SK-N-SH treated with all-trans-retinoic acid at 6 μM for 48 hours (cell line): ENCODE measurements around the gene CARD10.

Experiments
- ATAC-seq: fragments of 200-7000 bp; cut with Tn5 transposase; 3 replicates; pipeline ENCODE4 v1.9.1; 2020; ENCODE audit warnings: mild to moderate bottlenecking, moderate library complexity
- ARNTL ChIP-seq: fragments of 450-650 bp; formaldehyde crosslinking; IDR thresholded peaks from 2 replicates; pipeline ENCODE4 v1.5.0; 2020; ENCODE audit warnings: low read depth, mild to moderate bottlenecking, moderate library complexity, borderline replicate concordance
- CSDC2 ChIP-seq: fragments of 250-450 bp; sonication (Bioruptor Pico); IDR thresholded peaks from 2 replicates; pipeline ENCODE4 v1.5.0; 2020; ENCODE audit warnings: mild to moderate bottlenecking, moderate library complexity
- ESRRG ChIP-seq: fragments of 250-450 bp; sonication (Bioruptor Pico); IDR thresholded peaks from 2 replicates; pipeline ENCODE4 v1.6.1; 2021; ENCODE audit warnings: mild to moderate bottlenecking
- GLIS3 ChIP-seq: fragments of 250-450 bp; sonication (Bioruptor Pico); IDR thresholded peaks from 2 replicates; pipeline ENCODE4 v1.5.0; 2020; ENCODE audit warnings: mild to moderate bottlenecking, moderate library complexity
- ISL1 ChIP-seq: fragments of 250-450 bp; sonication (Bioruptor Pico); IDR thresholded peaks from 2 replicates; pipeline ENCODE4 v2.1.2; 2022; ENCODE audit warnings: mild to moderate bottlenecking, moderate library complexity
- OSR1 ChIP-seq: fragments of 250-450 bp; sonication (Bioruptor Pico); IDR thresholded peaks from 2 replicates; pipeline ENCODE4 v1.8.0; 2022; ENCODE audit warnings: moderate library complexity, mild to moderate bottlenecking, inconsistent platforms
- PPARA ChIP-seq: fragments of 250-450 bp; sonication (Bioruptor Pico); IDR thresholded peaks from 2 replicates; pipeline ENCODE4 v1.5.0; 2020; ENCODE audit warnings: mild to moderate bottlenecking, borderline replicate concordance
- RARB ChIP-seq: fragments of 250-450 bp; sonication (Bioruptor Pico); IDR thresholded peaks from 2 replicates; pipeline ENCODE4 v1.8.0; 2021; ENCODE audit warnings: mild to moderate bottlenecking, moderate library complexity
- SNAI2 ChIP-seq: fragments of 250-450 bp; sonication (Bioruptor Pico); IDR thresholded peaks from 2 replicates; pipeline ENCODE4 v1.5.0; 2020; ENCODE audit warnings: mild to moderate bottlenecking, moderate library complexity
- TCF4 ChIP-seq: fragments of 250-450 bp; sonication (Bioruptor Pico); IDR thresholded peaks from 2 replicates; pipeline ENCODE4 v1.8.0; 2021; ENCODE audit warnings: mild to moderate bottlenecking, moderate library complexity, borderline replicate concordance
- ZC3H10 ChIP-seq: fragments of 250-450 bp; sonication (Bioruptor Pico); IDR thresholded peaks from 2 replicates; pipeline ENCODE4 v1.5.1; 2021; ENCODE audit warnings: mild to moderate bottlenecking, moderate library complexity
- ZFP3 ChIP-seq: fragments of 250-450 bp; sonication (Bioruptor Pico); IDR thresholded peaks from 2 replicates; pipeline ENCODE4 v1.5.0; 2020; ENCODE audit warnings: mild to moderate bottlenecking, moderate library complexity
- ZFP30 ChIP-seq: fragments of 450-650 bp; formaldehyde crosslinking; IDR thresholded peaks from 2 replicates; pipeline ENCODE4 v1.5.0; 2022; ENCODE audit warnings: mild to moderate bottlenecking, moderate library complexity
- ZNF565 ChIP-seq: fragments of 450-650 bp; formaldehyde crosslinking; conservative IDR thresholded peaks from 2 replicates; pipeline ENCODE4 v1.5.0; 2020; ENCODE audit warnings: low read depth, mild to moderate bottlenecking, moderate library complexity
- ZNF70 ChIP-seq: fragments of 450-650 bp; formaldehyde crosslinking; IDR thresholded peaks from 2 replicates; pipeline ENCODE4 v1.5.0; 2020; ENCODE audit warnings: mild to moderate bottlenecking, moderate library complexity
- ZNF8 ChIP-seq: fragments of 450-650 bp; formaldehyde crosslinking; IDR thresholded peaks from 2 replicates; pipeline ENCODE4 v1.5.0; 2020; ENCODE audit warnings: mild to moderate bottlenecking, moderate library complexity
- TF ChIP-seq, protein P1 (sequence below): fragments of 250-450 bp; sonication (Bioruptor Pico); IDR thresholded peaks from 2 replicates; pipeline ENCODE4 v1.8.0; 2020; ENCODE audit warnings: mild to moderate bottlenecking, moderate library complexity, borderline replicate concordance
- TF ChIP-seq, protein P2 (sequence below): fragments of 250-450 bp; sonication (Bioruptor Pico); IDR thresholded peaks from 2 replicates; pipeline ENCODE4 v1.8.0; 2021; ENCODE audit warnings: low read depth, mild to moderate bottlenecking, moderate library complexity, borderline replicate concordance
- TF ChIP-seq, protein P3 (sequence below): fragments of 250-450 bp; sonication (Bioruptor Pico); IDR thresholded peaks from 2 replicates; pipeline ENCODE4 v1.5.1; 2020; ENCODE audit warnings: low read depth, mild to moderate bottlenecking, moderate library complexity
- TF ChIP-seq, protein P4 (sequence below): fragments of 250-450 bp; sonication (Bioruptor Pico); IDR thresholded peaks from 2 replicates; pipeline ENCODE4 v1.5.1; 2021; ENCODE audit warnings: mild to moderate bottlenecking, moderate library complexity
- TF ChIP-seq, protein P5 (sequence below): fragments of 250-450 bp; sonication (Bioruptor Pico); IDR thresholded peaks from 2 replicates; pipeline ENCODE4 v1.5.0; 2020; ENCODE audit warnings: mild to moderate bottlenecking, moderate library complexity

CARD10 gene

DNA sequence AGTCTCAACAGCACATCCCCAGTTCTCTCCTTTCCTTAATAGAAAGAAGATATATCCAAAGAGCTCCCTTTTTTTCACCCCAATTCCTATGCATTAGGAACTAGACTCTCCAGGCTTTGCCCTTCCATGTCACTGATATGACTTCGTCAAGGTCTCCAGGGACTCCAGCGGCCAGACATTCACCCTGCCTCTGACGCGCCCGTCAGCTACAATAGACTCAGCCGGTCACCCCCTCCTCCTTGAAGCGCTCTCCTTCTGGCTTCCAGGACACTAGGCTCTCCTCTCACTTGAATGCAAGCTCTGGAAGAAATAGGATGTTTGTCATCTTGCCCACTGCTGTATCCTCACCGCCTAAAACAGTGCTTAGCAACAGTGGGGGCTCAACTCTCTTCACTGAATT lies 77.1 kb downstream of the CARD10 start (continued):
- TF ChIP-seq PPARA (CRISPR knock-in tag) (no peak), ZFP3 (CRISPR knock-in tag) (no peak), ISL1 (no peak), ZFP30 (CRISPR knock-in tag) (no peak)

DNA sequence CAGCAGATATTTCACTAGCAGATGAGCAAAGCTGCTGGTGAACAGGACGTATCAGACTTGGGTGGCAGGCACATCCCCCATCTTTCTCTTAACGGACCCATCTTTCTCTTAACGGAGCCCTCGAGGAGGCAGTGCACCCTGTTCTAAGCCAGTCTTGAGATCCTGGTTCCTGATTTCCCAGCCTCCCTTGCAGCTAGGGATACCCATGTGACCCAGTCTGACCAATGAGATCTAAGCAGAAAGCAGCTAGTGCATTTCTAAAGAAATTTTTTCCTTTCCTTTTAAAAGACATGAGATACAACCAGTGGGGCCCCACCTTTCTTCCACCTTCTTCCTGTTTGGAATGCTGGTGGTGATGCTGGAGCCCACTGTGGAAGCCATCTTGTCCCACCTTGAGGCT lies 78.3 kb downstream of the CARD10 start:
- no peak for TF ChIP-seq ZNF565 (CRISPR knock-in tag)
- TF ChIP-seq, protein P1, sequence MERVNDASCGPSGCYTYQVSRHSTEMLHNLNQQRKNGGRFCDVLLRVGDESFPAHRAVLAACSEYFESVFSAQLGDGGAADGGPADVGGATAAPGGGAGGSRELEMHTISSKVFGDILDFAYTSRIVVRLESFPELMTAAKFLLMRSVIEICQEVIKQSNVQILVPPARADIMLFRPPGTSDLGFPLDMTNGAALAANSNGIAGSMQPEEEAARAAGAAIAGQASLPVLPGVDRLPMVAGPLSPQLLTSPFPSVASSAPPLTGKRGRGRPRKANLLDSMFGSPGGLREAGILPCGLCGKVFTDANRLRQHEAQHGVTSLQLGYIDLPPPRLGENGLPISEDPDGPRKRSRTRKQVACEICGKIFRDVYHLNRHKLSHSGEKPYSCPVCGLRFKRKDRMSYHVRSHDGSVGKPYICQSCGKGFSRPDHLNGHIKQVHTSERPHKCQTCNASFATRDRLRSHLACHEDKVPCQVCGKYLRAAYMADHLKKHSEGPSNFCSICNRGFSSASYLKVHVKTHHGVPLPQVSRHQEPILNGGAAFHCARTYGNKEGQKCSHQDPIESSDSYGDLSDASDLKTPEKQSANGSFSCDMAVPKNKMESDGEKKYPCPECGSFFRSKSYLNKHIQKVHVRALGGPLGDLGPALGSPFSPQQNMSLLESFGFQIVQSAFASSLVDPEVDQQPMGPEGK (CRISPR knock-in tag), result no peak
- TF ChIP-seq ZNF70 (CRISPR knock-in tag), result no peak
- TF ChIP-seq OSR1 (CRISPR knock-in tag), result no peak
- no peak for TF ChIP-seq RARB (CRISPR knock-in tag)
- no peak for TF ChIP-seq ZFP3 (CRISPR knock-in tag)
- no peak for TF ChIP-seq ZNF8 (CRISPR knock-in tag)
- TF ChIP-seq ISL1, result no peak
- TF ChIP-seq, protein P2, sequence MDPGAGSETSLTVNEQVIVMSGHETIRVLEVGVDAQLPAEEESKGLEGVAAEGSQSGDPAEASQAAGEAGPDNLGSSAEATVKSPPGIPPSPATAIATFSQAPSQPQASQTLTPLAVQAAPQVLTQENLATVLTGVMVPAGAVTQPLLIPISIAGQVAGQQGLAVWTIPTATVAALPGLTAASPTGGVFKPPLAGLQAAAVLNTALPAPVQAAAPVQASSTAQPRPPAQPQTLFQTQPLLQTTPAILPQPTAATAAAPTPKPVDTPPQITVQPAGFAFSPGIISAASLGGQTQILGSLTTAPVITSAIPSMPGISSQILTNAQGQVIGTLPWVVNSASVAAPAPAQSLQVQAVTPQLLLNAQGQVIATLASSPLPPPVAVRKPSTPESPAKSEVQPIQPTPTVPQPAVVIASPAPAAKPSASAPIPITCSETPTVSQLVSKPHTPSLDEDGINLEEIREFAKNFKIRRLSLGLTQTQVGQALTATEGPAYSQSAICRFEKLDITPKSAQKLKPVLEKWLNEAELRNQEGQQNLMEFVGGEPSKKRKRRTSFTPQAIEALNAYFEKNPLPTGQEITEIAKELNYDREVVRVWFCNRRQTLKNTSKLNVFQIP (CRISPR knock-in tag), result no peak
- no peak for TF ChIP-seq TCF4 (CRISPR knock-in tag)
- no peak for TF ChIP-seq SNAI2
- TF ChIP-seq, protein P3, sequence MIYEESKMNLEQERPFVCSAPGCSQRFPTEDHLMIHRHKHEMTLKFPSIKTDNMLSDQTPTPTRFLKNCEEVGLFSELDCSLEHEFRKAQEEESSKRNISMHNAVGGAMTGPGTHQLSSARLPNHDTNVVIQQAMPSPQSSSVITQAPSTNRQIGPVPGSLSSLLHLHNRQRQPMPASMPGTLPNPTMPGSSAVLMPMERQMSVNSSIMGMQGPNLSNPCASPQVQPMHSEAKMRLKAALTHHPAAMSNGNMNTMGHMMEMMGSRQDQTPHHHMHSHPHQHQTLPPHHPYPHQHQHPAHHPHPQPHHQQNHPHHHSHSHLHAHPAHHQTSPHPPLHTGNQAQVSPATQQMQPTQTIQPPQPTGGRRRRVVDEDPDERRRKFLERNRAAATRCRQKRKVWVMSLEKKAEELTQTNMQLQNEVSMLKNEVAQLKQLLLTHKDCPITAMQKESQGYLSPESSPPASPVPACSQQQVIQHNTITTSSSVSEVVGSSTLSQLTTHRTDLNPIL (CRISPR knock-in tag), result no peak
- no peak for TF ChIP-seq GLIS3 (CRISPR knock-in tag)
- TF ChIP-seq, protein P4, sequence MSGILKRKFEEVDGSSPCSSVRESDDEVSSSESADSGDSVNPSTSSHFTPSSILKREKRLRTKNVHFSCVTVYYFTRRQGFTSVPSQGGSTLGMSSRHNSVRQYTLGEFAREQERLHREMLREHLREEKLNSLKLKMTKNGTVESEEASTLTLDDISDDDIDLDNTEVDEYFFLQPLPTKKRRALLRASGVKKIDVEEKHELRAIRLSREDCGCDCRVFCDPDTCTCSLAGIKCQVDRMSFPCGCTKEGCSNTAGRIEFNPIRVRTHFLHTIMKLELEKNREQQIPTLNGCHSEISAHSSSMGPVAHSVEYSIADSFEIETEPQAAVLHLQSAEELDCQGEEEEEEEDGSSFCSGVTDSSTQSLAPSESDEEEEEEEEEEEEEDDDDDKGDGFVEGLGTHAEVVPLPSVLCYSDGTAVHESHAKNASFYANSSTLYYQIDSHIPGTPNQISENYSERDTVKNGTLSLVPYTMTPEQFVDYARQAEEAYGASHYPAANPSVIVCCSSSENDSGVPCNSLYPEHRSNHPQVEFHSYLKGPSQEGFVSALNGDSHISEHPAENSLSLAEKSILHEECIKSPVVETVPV (CRISPR knock-in tag), result no peak
- no peak for TF ChIP-seq CSDC2 (CRISPR knock-in tag)
- TF ChIP-seq, protein P5, sequence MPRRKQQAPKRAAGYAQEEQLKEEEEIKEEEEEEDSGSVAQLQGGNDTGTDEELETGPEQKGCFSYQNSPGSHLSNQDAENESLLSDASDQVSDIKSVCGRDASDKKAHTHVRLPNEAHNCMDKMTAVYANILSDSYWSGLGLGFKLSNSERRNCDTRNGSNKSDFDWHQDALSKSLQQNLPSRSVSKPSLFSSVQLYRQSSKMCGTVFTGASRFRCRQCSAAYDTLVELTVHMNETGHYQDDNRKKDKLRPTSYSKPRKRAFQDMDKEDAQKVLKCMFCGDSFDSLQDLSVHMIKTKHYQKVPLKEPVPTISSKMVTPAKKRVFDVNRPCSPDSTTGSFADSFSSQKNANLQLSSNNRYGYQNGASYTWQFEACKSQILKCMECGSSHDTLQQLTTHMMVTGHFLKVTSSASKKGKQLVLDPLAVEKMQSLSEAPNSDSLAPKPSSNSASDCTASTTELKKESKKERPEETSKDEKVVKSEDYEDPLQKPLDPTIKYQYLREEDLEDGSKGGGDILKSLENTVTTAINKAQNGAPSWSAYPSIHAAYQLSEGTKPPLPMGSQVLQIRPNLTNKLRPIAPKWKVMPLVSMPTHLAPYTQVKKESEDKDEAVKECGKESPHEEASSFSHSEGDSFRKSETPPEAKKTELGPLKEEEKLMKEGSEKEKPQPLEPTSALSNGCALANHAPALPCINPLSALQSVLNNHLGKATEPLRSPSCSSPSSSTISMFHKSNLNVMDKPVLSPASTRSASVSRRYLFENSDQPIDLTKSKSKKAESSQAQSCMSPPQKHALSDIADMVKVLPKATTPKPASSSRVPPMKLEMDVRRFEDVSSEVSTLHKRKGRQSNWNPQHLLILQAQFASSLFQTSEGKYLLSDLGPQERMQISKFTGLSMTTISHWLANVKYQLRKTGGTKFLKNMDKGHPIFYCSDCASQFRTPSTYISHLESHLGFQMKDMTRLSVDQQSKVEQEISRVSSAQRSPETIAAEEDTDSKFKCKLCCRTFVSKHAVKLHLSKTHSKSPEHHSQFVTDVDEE (CRISPR knock-in tag), result no peak
- no peak for TF ChIP-seq ZC3H10 (CRISPR knock-in tag)
- TF ChIP-seq ESRRG (CRISPR knock-in tag), result no peak
- TF ChIP-seq ARNTL (CRISPR knock-in tag), result no peak
- no peak for TF ChIP-seq ZFP30 (CRISPR knock-in tag)
- ATAC-seq, result no peak
